Hindlimb muscle (tissue), 1 donor: ENCODE data around the gene STAC3. TPM values are rescaled to one million over a fixed set of nuclear protein-coding genes. Genes with fewer than 3 reads are reported as not detected.

Source experiments
- DNase-seq: peaks from one replicate; pipeline ENCODE4 v3.0.0-alpha.2; 2013
- polyA plus RNA-seq: library from polyadenylated mRNA; unstranded; fragments of 120-200 nt; gene quantifications from one replicate; pipeline ENCODE4 v1.2.1, GENCODE V29; 2013; ENCODE audit not compliant: insufficient read length

STAC3 gene
- polyA plus RNA-seq, 1 donor, result 476 TPM

GRCh38 chr12:57210461-57210860, 40.5 kb downstream of the STAC3 start:
- no peak for DNase-seq

DNA sequence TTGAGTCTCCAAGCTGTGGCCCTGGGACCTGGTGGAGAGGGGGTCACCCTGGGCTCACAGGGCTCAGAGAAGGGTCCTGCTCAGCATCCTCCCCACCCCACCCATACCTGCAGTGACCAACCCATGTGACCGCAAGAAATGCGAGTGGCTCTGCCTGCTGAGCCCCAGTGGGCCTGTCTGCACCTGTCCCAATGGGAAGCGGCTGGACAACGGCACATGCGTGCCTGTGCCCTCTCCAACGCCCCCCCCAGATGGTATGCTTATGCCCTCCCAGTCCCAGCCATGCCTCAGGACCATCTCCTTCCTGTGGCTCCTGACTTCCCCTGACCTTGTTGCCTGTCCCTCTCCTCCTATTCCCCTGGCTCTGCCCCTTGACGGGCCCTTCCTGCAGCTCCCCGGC, 41.1 kb downstream of the STAC3 start:
- DNase-seq, result no peak

DNA sequence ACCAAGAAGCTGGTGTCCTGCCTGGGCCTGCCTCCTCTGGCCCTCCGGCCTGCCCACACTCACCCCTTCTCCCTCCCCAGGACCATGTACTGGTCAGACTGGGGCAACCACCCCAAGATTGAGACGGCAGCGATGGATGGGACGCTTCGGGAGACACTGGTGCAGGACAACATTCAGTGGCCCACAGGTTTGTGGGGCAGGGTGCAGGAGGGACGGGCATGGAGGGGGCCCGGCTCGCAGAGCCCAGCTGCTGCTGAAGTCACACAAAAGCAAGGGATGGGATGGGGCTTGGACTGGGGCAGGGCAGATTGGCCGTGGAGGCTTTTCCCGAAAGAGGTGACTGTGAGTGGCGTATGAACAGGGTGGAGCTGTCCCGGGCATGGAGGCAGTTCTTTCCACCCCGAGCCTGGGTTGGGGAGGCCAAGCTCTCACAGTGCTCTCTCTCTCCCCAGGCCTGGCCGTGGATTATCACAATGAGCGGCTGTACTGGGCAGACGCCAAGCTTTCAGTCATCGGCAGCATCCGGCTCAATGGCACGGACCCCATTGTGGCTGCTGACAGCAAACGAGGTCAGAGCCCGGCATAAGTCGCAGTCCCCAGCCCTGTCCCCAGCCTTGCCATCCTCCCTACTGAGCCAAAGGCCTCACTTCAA, 42.2 kb downstream of the STAC3 start:
- DNase-seq, result no peak

GRCh38 chr12:57207731-57208630, 43.0 kb downstream of the STAC3 start:
- no peak for DNase-seq

DNA sequence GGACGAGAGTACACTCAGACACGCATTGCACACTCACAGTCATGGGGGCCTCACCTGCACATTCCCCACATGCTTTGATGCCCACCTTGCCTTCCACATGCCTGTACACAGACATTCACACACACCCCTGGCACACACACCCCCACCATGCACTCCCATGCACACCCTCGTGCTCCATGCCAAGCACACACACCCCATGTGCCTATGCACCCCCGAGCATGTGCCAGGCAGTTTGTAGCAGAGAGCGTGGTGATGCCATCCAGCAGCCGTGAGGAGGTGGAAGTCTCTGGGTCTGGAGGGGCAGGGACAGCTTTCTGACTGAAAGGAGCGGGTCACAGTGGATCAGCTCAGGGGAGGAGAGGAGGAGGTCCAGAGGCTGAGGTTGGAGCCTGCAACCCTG, 45.1 kb downstream of the STAC3 start:
- DNase-seq, result no peak

DNA sequence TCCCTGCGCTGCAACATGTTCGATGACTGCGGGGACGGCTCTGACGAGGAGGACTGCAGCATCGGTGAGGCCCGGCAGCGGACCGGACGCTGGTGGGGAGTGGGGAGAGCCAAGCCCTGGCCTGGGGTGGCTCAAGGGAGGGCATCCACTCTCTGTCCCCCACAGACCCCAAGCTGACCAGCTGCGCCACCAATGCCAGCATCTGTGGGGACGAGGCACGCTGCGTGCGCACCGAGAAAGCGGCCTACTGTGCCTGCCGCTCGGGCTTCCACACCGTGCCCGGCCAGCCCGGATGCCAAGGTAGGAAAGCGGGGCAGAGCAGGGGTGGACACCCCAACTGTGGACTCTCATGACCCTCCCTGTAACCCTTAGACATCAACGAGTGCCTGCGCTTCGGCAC, 45.8 kb downstream of the STAC3 start:
- DNase-seq, result no peak

- no peak for DNase-seq
Measured at GRCh38 chr12:57204454-57204853, 46.5 kb downstream of the STAC3 start.

DNA sequence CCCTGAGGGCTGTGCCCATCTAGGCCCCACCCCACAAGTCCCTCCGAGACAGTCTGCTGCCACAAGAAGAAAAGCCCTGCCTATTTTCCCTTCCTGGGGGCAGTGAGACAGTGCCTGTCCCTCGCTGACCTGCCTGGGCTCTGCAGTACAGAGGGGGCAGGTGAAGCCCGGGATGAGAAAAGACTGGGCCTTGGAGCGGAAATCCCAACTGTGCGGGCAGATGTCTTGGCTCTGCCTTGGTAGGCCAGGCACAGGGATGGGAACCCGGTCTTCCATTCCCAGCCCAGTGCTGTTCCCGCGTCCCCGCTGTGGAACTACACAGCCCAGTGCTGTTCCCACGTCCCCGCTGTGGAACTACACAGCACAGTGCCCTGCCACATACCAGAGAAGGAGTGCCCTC, 47.2 kb downstream of the STAC3 start:
- no peak for DNase-seq

GRCh38 chr12:57203201-57203600, 47.8 kb downstream of the STAC3 start:
- DNase-seq, result no peak

- no peak for DNase-seq
Measured at GRCh38 chr12:57202321-57202720, 48.7 kb downstream of the STAC3 start.

GRCh38 chr12:57201631-57202030, 49.4 kb downstream of the STAC3 start:
- no peak for DNase-seq

GRCh38 chr12:57201219-57201618, 49.8 kb downstream of the STAC3 start:
- DNase-seq, result no peak

- no peak for DNase-seq
Measured at GRCh38 chr12:57200497-57200896, 50.5 kb downstream of the STAC3 start.

DNA sequence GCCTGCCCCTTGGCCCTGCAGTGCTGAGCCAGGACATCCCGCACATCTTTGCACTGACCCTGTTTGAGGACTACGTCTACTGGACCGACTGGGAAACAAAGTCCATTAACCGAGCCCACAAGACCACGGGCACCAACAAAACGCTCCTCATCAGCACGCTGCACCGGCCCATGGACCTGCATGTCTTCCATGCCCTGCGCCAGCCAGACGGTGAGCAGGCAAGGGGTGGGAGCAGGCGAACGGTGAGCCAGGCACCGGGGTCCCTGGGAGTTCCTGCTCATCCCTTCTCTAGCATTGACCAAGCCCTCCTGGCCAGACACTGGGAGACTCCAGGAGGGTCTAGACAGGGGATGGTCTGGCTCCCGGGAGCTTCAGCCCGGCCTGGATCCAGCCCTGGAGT, 51.8 kb downstream of the STAC3 start:
- DNase-seq, result no peak

GRCh38 chr12:57198329-57198728, 52.7 kb downstream of the STAC3 start:
- DNase-seq, result no peak

GRCh38 chr12:57196956-57197355, 54.0 kb downstream of the STAC3 start:
- DNase-seq, result no peak

DNA sequence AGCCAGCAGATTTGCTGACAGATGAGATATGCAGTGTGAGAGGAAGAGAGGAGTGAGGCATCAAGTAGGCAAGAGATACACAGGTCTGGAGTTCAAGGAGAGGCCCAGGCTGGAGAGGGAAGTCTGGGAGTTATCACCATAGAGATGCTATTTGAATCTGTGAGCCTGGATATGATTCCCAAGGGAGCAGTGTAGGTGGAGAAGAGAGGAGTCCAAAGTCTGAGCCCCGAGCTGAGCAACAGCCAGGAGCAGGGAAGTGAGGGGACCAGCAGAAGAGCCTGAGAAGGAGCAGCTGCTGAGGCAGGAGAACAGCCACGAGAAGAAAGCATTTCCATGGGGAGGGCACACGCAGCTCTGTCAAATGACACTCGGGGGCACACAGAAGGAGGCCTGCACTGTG, 54.5 kb downstream of the STAC3 start:
- DNase-seq, result no peak

- DNase-seq, result no peak
Measured at GRCh38 chr12:57195611-57196371, 55.2 kb downstream of the STAC3 start.

DNA sequence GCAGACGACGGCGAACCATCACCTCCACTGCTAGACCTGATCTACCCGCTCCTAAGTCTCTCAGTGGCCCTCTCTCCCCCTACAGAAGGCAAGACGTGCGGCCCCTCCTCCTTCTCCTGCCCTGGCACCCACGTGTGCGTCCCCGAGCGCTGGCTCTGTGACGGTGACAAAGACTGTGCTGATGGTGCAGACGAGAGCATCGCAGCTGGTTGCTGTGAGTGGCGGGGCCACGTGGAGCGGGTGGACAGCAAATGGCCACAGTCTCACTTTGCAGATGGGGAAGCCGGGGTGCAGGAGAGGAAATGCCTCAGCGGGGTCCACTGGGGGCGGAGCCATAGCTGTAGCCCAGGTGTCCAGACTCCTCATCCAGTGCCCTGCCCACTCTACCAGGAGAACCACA, 55.8 kb downstream of the STAC3 start:
- no peak for DNase-seq

DNA sequence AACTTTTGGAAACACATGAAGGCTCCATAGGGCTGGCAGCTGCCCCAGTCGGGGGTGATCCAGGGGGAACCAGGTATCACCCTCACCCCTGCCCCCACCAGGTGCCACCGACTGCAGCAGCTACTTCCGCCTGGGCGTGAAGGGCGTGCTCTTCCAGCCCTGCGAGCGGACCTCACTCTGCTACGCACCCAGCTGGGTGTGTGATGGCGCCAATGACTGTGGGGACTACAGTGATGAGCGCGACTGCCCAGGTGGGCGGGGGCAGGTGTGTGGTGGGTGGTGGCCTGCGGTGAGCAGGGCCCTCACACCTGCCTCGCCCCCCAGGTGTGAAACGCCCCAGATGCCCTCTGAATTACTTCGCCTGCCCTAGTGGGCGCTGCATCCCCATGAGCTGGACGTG, 56.7 kb downstream of the STAC3 start:
- DNase-seq, result no peak

GRCh38 chr12:57193706-57194245, 57.2 kb downstream of the STAC3 start:
- DNase-seq, result no peak
